GM23338 (cell line): ENCODE measurements around the gene SMARCD2.
"Not testable (repeated sequence)": the region's sequence is repeated elsewhere in the genome, so short reads cannot be mapped to it uniquely, and the experiment has no call there.

Source experiments
- CTCF ChIP-seq, 2 experiments: fragments of 200-600 bp in 1 of 2; sonication (generic) in 1 of 2; conservative IDR thresholded peaks; 2 replicates each; pipeline versions ENCODE4 v1.5.1 to v1.6.1; 2016 to 2017; ENCODE audit warnings: antibody characterized with exemption in 2 of 2, low read depth in 2 of 2, mild to moderate bottlenecking in 2 of 2, moderate library complexity in 1 of 2
- ETS1 ChIP-seq: IDR thresholded peaks from 2 replicates; pipeline ENCODE4 v1.6.1; 2016; ENCODE audit warnings: antibody characterized with exemption
- EZH2 ChIP-seq: fragments of 200-600 bp; sonication (generic); IDR thresholded peaks from one replicate; pipeline ENCODE4 v1.8.0; 2017; ENCODE audit warnings: antibody characterized with exemption, mild to moderate bottlenecking, low read depth; ENCODE audit not compliant: unreplicated experiment
- EZH2phosphoT487 ChIP-seq: fragments of 200-600 bp; sonication (generic); IDR thresholded peaks from one replicate; pipeline ENCODE4 v1.8.1; 2018; ENCODE audit warnings: antibody characterized with exemption; ENCODE audit not compliant: unreplicated experiment
- JUNB ChIP-seq: IDR thresholded peaks from one replicate; pipeline ENCODE4 v1.6.1; 2016; ENCODE audit warnings: antibody characterized with exemption; ENCODE audit not compliant: unreplicated experiment
- POLR2AphosphoS5 ChIP-seq: IDR thresholded peaks from 2 replicates; pipeline ENCODE4 v1.6.1; 2016; ENCODE audit warnings: antibody characterized with exemption, low read depth
- REST ChIP-seq: IDR thresholded peaks from one replicate; pipeline ENCODE4 v1.6.1; 2018; ENCODE audit warnings: antibody characterized with exemption; ENCODE audit not compliant: unreplicated experiment
- ZNF462 ChIP-seq: fragments of 250-450 bp; sonication (Bioruptor Pico); IDR thresholded peaks from 2 replicates; pipeline ENCODE4 v1.5.0; 2020; ENCODE audit warnings: mild to moderate bottlenecking, moderate library complexity

- not testable (repeated sequence) for TF ChIP-seq CTCF (conservative IDR thresholded peaks at IDR 0.05; ENCODE audit: low read depth in 2 of 2); EZH2; EZH2phosphoT487; POLR2AphosphoS5; ZNF462 (CRISPR knock-in tag); REST; ETS1; JUNB
Measured at GRCh38 chr17:63882626-63883126, 40.2 kb upstream of the SMARCD2 start.
